Neural crest cell (in vitro differentiated cells): ENCODE measurements around the gene MYOF. TPM values are rescaled to one million over a fixed set of nuclear protein-coding genes. Genes with fewer than 3 reads are reported as not detected.

Experiments used
- DNase-seq: peaks from one replicate; pipeline ENCODE4 v3.0.0; 2021; ENCODE audit warnings: low read depth, mixed read lengths, low spot score
- H3K27ac Mint-ChIP-seq: one replicate; pipeline ENCODE4 v1.8.0; 2021; ENCODE audit warnings: mild to moderate bottlenecking, mixed read lengths; ENCODE audit not compliant: unreplicated experiment
- H3K27me3 Mint-ChIP-seq: 2 replicates; pipeline ENCODE4 v1.8.0; 2021; ENCODE audit warnings: low read depth, mild to moderate bottlenecking, mixed read lengths
- H3K36me3 Mint-ChIP-seq: 2 replicates; pipeline ENCODE4 v1.8.0; 2021; ENCODE audit warnings: low read depth, mild to moderate bottlenecking, mixed read lengths
- H3K4me1 Mint-ChIP-seq: 2 replicates; pipeline ENCODE4 v1.8.0; 2021; ENCODE audit warnings: mixed read lengths
- H3K4me3 Mint-ChIP-seq: one replicate; pipeline ENCODE4 v1.8.0; 2021; ENCODE audit warnings: mild to moderate bottlenecking, mixed read lengths
- H3K9me3 Mint-ChIP-seq: 2 replicates; pipeline ENCODE4 v1.8.0; 2021; ENCODE audit warnings: mixed read lengths
- CTCF ChIP-seq: fragments of 200-600 bp; sonication (generic); conservative IDR thresholded peaks from 2 replicates; pipeline ENCODE4 v1.5.0; 2021; ENCODE audit warnings: antibody characterized with exemption, mild to moderate bottlenecking
- total RNA-seq: library from RNA; stranded (reverse); gene quantifications from 2 replicates; pipeline ENCODE4 v1.2.1, GENCODE V29; 2021

The MYOF gene
- total RNA-seq, 1 donor from 2014 or later, result 4.0 TPM

- Mint-ChIP-seq H3K27ac (no peak overlapping the region), H3K4me1 (peaks cover 11% of the 10 kb centered on the region), H3K27me3 (no peaks in the 10 kb centered on the region), H3K36me3 (peaks cover 2% of the 10 kb centered on the region), H3K4me3 (no peak overlapping the region), H3K9me3 (no peaks in the 10 kb centered on the region)
- no peak for TF ChIP-seq CTCF
- DNase-seq, result no peak
Measured at GRCh38 chr10:93385345-93385744, 96.8 kb downstream of the MYOF start.

GRCh38 chr10:93384006-93384405 is 98.1 kb downstream of the MYOF start:
- no peak for TF ChIP-seq CTCF

GRCh38 chr10:93383562-93383981 is 98.6 kb downstream of the MYOF start:
- Mint-ChIP-seq H3K27me3 (no peaks in the 10 kb centered on the region), H3K4me1 (peaks cover 11% of the 10 kb centered on the region), H3K27ac (no peak overlapping the region), H3K4me3 (no peak overlapping the region), H3K9me3 (no peaks in the 10 kb centered on the region), H3K36me3 (peaks cover 2% of the 10 kb centered on the region)
- TF ChIP-seq CTCF, result no peak
- no peak for DNase-seq

More at GRCh38 chr10:93384006-93384405, 98.1 kb downstream of the MYOF start:
- no peak for DNase-seq
- Mint-ChIP-seq H3K4me1 (peaks cover 11% of the 10 kb centered on the region), H3K4me3 (no peak overlapping the region), H3K27ac (no peak overlapping the region), H3K27me3 (no peaks in the 10 kb centered on the region), H3K9me3 (no peaks in the 10 kb centered on the region), H3K36me3 (peaks cover 2% of the 10 kb centered on the region)

GRCh38 chr10:93379731-93380575 is 102.2 kb downstream of the MYOF start:
- Mint-ChIP-seq H3K27ac (no peak overlapping the region), H3K27me3 (no peaks in the 10 kb centered on the region), H3K4me3 (no peak overlapping the region), H3K4me1 (peaks cover 15% of the 10 kb centered on the region), H3K9me3 (no peaks in the 10 kb centered on the region), H3K36me3 (peaks cover 2% of the 10 kb centered on the region)
- TF ChIP-seq CTCF, result no peak
- DNase-seq, result no peak

DNA sequence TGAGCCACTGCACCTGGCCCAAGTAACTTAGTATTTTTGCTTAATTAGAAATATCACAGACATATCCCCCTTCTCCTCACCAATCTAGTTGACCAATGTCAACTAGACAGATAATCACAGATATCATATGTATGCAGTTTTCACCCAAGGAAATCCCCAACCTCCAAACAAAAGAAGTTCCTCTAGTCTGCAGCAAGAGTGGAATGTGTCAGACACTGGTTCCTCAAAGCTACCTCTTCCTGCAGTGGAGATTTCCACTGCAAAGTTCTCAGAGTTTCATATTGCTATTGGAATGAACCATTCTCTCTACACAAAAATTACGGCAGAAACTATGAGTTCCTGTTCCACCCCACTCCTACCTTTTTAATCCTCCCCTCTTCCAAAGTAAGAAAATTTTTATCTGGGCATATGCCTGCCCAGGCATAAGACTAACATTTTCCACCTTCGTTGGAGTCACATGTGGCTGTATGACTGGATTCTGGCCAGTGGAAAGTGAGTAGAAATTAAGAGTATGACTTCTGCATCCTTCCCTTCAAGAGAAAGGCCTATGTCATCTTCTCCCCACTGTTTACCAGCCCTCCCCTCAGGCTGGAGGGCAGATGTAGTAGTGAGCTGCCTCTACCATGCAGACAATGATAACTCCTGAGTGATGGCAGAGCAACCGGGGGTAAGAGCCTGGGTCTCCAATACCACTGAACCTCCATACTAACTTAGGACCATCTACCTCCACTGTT is 103.0 kb downstream of the MYOF start:
- H3K27ac Mint-ChIP-seq, result no peak overlapping the region
- no peaks in the 10 kb centered on the region for H3K27me3 Mint-ChIP-seq
- H3K36me3 Mint-ChIP-seq, result no peaks in the 10 kb centered on the region

More for the DNA sequence above, 103.0 kb downstream of the MYOF start:
- no peak for TF ChIP-seq CTCF
- H3K4me1 Mint-ChIP-seq, result peaks cover 12% of the 10 kb centered on the region
- H3K4me3 Mint-ChIP-seq, result no peak overlapping the region
- no peaks in the 10 kb centered on the region for H3K9me3 Mint-ChIP-seq
- DNase-seq, result no peak
